Measurements from ENCODE around the gene MAD1L1.

MAD1L1 gene

DNA sequence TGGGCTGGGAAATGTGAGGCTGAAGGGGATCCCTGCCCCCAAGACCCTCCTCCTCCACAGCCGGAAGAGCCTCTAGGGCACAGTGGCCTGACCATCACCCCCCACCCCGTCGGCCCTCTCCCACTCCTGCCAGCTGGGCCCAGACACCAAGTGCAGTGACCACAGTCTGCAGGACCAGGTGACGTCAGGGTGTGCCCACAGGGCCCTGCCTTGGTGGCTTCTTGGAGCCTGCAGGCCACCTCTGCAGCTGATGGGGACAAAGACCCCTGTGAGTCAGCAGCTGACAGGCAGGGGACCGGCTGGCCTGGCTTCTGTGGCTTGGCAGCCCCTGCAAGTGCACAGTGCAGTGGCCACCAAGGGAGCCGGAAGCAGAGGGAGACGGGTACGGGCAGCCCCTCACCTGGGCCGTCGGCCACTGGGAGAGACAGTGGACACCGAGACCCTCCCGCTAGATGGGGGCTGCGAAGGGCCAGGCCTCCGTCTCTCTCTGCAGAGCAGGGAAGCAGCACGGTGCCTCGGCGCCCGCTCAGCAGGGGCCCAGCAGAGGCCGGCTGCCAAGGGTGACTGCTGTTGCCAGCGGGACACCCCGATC is 288.0 kb downstream of the MAD1L1 start:
- DNase-seq (ENCODE audit: low read depth in 2 of 2), result no peak

DNA sequence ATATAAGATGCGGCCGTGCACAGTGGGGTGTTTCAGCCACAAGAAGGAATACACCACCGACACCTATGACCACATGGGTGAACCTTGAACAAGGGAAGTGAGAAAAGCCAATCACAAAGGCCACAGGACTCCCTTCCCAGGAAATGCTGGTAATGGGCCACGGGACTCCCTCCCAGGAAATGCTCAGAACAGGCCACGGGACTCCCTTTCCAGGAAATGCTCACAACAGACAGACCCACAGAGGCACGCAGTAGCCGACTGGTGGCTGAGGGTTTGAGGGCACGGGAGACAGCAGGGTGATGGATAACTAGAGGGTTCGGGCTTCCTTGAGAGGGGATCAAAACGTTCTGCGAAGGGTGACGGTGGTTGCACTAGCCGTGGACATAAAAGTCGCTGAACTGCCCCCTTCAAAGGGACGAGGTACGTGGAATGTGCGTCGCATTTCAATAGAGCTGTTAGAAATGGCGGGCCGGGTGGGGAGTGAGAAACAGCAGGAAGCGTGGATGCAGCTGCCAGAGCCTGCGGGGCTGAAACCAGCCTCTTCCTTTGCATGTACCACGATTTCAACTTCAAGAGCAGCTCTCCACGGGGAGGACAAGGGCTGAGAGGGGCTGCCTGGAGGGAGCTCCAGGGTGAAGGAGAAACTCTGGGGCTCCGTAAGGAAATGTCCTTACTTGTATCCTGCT is 288.7 kb downstream of the MAD1L1 start:
- no peak for DNase-seq (ENCODE audit: low read depth in 2 of 2)

DNA sequence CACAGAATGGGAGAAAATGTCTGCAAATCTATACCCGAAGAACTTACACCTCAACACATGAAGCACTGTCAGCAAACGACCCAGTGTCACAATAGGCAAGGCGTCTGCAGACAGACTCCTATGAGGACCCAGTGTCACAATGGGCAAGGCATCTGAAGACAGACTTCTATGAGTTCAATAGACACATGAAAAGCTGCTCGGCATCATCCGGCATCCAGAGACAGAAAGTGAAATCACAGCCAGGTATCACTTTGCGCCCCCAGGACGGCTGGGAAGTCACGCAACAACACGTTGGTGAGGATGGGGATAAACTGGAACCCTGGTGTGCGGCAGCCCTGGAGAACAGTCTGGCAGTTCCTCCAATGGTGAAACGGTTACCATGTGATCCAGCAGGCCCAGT is 289.4 kb downstream of the MAD1L1 start:
- DNase-seq (ENCODE audit: low read depth in 2 of 2), result no peak

DNA sequence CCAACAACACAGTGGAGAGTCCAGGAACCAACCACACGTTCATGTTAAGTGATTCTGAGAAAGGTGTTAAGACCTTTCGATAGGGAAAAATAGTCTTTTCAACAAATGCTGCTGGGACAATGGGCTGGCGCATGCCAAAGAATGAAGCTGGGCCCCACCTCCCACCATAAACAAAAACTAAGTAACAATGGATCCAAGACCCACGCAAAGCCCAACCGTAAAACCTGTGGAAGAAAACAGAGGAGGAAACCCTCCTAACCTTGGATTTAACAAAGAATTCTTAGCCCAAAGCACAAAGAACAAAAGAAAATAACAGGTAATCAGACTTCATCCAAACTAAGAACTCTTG is 289.8 kb downstream of the MAD1L1 start:
- no peak for DNase-seq (ENCODE audit: low read depth in 2 of 2)

DNA sequence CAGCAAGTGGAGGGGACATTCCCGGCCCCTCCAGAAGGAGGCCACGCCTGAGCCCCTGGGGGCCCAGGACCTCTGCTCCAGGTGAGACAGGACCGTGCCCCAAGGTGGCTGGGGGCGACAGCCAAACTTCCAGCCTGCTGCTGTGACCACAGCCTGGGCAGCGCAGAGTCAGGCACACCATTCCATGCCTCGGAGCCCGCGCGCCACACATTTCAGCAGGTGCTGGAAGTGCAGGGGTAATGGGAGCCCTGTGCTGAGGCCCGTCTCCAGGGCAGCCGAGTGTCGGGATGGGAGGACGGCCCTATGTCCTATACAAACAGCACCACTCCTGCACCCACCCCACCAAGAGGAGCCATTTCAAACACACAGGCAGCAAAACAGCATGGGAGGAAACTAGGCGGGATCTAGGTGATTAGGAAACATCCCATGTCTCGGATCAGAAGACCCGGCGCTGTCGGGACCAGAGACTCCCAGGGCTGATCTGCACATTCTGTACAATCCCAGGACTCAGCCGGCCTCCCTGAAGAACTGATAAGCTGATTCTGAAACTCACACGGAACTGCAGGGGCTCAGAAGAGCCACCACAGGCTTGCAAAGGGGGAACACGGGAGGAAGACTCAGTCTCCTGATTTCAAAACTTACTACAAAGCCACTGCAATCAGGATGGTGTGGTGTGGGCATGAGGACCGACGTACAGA is 290.4 kb downstream of the MAD1L1 start:
- DNase-seq (ENCODE audit: low read depth in 2 of 2), result no peak

DNA sequence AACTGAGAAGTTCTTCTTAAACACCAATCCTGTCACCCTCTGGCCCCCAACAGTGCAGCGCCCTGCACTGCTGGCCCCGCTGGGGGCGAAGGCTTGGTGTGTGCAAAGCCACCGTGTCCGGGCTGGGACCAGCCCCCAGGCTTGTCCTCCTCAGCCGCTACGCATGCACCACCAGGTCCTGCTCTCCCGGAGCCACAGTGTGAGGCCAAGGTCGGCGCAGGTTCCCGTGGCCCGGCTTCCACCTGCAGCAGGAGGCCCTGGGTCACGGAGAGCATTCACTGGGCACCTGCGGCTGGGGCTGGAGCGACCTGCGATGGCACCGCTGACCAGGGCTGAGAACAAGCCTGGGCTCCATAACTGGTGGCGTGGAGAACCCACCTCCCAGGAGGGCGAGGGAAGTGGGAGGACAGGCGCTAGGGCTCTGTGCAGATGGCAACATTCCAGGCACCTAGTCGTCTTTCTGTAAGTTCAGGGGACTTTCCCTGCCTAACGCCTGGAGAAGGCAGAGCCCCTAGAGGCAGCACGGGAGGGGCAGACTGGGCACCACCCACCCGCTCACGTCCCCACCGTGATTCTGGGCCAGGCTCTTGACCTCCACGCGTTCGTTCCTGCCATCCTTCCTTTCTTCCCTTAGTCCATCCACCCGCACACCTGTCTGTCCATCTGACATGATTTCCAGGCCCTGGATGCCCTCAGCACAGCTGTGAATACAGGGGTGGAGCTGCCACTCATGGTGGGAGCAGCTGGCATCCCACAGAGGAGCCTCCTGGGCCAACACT is 291.1 kb downstream of the MAD1L1 start:
- DNase-seq (ENCODE audit: low read depth in 2 of 2), result no peak

DNA sequence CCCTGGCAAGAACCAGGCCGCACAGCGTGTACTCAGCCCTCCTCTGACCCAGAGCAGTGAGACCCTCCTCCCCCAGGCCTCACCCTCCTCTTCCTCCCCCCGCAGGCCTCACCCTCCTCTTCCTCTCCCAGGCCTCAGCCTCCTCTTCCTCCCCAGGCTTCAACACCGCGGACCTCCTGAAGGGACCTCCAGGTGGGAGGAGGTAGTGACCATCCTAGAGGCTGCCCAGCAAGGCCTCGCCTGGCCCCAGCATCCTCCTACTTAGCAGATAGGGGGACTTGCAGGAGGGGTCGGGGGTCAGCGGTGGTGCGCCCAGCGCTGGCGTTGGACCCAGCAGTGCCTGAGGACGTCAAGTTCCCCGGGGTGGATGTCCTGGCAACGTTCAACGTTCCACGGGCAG is 291.9 kb downstream of the MAD1L1 start:
- DNase-seq (ENCODE audit: low read depth in 2 of 2), result no peak

DNA sequence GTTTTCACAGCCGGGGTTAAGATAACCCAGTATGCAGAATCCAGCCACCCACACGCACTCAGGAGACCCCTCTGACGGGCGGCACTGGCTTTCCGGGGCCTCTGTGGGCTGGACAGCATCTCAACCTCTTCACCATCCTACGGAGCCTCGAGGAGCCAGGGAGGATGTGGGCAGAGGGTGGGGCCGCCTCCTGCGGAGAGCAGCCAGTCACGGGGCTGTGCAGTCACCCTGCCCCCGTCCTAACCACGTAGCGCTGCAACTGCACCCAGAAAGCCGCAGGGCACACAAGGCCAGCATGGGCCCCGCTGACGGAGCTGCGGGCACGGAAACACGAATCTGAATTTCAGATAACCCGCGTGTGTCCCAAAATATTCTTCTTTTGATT is 292.4 kb downstream of the MAD1L1 start:
- DNase-seq (ENCODE audit: low read depth in 2 of 2), result peak; percentile 89

DNA sequence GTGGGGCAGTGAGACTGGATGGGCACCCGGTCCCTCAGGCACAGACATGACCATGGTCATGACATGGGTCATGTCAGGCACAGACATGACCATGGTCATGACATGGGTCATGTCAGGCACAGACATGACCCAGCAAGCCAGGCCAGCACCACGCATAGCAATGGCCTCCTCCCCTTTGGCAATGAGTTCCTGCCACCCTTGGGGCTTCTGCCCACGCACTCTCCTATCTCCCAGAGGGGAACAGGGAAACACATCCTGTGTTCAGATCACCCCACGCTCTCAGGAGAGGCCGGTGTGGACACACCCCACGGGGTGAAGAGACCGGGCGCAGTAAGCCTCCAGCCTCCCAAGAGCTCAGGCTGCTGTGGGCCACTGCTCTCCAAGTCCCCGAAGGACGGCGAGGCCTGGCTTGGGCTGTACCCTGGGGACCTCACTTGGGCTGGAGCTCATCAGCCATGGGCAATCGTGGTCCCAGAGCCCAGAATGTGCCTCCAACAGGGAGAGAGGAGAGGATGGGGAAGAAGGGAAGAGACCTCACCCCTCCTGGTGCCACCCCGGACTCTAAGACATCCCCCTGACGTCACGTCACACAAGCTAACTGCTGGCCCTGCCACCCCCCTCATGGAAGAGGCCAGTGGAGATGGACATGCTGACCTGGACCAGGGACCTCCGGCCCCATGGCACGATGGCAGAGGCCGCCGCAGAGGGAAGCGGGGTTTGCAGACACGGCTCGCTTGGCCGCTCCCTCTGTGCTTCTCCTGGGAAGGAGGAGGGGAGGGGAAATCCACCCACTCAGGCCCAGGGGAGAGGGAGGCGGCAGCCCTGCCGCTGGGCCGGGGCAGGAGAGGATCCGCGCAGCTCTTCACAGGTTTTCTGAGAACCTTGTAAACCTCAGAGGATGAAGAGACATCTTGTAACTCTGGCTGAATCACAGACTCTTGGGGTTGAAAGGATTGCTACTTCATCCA is 293.0 kb downstream of the MAD1L1 start:
- no peak for DNase-seq (ENCODE audit: low read depth in 2 of 2)

DNA sequence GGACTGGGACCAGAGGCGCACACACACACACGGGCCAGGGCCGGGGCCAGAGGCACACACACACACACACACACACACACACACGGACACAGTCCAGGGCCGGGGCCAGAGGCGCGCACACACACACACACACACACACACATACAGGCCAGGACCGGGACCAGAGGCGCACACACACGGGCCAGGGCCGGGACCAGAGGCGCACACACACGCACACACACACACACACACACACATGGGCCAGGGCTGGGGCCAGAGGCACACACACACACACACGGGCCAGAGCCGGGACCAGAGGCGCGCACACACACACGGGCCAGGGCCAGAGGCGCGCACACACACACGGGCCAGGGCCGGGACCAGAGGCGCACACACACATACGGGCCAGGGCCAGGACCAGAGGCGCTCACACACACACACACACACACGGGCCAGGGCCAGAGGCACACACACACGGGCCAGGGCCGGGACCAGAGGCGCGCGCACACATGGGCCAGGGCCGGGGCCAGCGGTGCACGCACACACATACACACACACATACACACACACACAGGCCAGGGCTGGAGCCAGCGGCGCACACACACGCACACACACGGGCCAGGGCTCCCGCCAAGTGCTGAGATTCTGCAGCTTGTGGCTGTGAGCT is 293.8 kb downstream of the MAD1L1 start:
- DNase-seq (ENCODE audit: low read depth in 2 of 2), result no peak

DNA sequence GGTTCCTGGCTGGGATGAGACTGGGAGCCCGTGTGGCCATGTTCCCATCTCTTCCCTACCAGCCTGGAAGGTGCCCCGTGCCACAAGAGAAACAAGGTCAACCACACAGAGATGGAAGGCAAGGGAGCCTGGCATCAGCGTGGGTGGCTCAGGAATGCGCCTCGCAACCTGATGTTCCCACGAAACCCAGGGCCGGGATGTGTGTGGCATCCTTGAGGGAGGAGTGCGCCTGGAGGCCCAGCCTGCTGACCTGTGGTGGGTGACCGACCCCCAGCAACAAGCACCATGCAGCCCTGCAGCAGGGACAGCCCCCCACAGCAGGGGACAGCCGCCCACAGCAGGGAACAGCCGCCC is 295.5 kb downstream of the MAD1L1 start:
- DNase-seq (ENCODE audit: low read depth in 2 of 2), result no peak

DNA sequence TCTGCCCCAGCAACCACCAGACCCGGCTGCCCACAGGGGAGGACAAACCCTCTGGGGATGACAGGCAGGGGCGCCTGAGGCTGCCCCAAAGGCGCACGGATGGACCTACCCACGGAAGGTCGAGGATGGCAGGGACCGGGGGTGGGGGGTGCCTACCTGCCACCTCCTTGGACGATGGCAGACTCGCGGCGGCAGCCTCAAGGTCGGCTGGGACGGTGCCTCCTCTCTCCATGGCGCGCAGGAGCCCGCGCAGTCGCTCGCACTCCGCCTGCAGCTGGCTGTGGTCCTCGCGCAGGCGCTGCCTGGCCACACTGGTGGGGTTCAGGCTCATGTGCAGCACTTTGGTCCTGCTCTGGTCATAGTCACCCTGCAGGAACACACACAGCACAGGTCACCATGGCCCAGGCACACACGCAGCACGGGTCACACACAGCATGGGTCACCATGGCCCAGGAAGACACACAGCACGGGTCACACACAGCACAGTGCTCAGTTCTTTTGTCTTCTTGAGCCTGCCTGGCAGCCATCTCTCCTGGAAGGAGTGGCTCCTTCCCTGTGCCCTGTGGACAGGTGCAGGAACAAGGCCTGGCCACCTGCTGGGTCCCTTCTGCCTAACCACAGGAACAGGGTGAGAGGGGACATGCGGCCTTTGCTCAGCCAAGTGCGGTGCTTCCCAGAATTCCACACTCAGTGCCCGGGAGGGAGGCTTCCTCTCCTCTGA is 296.1 kb downstream of the MAD1L1 start:
- DNase-seq (ENCODE audit: low read depth in 2 of 2), result no peak

DNA sequence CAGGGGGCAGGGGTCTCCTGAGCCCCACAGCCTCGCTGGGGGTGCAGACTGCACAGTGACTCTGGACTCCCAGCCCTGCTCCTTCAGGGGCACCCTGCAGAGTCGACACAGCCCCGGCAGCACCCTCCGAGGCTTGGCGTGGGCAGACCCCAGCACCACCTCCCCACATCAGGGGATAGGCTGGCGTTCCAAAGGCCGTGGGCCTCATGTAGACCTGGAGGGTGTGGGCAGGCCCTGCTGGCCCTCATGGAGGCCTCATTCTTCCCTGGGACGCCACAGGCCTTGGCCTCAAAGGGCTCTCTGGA is 296.8 kb downstream of the MAD1L1 start:
- no peak for DNase-seq (ENCODE audit: low read depth in 2 of 2)

DNA sequence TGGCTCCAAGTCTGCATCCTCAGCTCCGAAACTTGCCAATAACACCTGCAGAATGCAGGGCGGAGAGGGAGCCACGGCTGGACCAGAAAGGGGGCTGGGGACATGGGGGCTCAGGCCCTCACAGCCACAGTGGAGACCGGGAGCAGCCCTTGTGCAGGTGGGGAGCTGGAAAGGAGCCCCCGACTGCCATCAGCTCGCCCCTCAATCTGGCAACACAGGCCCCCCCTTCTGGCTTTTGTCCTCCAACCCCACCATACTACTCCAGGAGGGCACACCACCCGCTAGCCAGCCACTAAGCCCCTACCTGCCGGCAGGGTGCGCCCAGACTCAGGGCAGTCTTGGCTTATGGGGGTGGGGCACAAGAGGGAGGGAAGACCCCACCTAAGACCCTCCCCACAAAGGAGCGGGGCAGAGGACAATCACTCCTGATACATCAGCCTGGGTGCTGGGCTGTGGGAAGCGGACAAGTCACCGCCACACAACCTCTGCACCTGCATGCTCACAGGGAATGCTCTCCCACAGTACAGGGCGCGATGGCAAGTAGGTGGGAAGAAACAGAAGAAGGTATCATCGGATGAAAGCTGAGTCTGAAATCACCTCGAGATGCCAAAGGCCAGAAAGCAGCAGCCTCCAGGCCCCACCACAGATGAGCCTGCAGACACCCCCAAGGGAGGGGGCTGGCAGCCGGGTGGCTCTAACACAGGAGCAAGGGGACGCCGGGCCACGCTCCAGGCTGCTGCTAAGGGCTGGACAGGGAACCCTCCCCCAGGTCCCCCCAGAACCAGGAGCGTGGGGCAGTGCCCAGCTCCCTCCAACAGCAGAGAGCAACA is 297.4 kb downstream of the MAD1L1 start:
- no peak for DNase-seq (ENCODE audit: low read depth in 2 of 2)

DNA sequence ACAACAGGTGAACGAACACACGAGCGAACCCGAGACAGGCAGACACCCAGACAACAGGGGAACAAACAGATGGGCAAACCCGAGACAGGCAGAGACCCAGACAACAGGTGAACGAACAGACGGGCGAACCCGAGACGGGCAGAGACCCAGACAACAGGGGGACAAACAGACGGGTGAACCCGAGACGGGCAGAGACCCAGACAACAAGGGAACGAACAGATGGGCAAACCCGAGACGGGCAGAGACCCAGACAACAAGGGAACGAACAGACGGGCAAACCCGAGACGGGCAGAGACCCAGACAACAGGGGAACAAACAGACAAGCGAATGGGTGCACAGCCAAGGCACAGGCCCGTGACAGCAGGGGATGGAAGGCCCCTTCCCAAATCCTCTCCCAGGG is 298.0 kb downstream of the MAD1L1 start:
- DNase-seq (ENCODE audit: low read depth in 2 of 2), result no peak

DNA sequence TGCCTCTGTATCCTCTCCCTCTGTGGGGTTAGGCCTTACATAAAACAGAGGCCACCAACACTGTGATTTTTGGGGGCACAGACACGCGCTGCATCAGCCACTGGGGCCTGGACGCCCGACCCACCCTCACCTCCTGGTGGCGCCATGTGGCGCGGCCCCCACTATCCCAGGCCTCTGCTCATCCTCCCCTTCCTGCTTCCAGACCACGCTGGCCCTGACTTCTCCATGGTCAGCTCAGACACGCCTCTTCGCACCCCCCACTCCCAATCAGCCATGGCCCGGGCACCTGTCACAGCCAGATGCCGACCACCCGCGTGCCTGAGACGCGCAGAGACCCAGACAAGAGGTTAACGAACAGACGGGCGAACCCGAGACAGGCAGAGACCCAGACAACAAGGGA is 298.7 kb downstream of the MAD1L1 start:
- DNase-seq (ENCODE audit: low read depth in 2 of 2), result no peak

DNA sequence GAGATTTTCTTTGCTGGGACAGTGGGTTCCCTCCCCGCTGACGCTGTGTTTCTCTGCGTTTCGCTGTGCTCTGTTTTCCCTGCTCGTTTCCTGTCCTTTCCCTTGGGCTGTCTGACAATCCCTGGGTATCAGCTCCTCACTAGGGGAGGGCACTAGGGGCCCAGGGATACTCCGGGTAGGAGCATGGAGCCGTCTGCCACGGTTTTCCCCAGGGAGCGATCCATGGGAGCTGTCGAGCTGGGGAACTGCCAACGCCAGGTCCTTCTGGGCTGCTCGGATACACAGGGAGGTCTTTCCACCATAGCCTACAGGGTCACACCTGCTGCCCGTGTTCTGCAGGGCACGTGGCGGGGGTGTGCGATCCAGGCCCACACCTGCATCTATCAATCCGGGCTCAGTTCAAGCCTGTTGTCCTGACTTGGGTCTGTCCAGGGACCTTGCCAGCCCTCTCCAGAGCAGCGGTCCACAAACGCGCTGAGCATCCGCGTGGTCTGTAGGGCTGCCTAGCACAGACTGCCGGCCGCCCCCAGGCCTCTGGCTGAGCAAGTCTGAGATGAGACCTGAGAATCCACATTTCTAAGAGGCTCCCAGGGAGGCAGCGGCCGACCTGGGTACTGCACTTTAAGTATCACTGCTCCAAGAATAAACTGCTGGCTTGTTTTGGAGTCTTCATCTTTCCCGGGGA is 299.5 kb downstream of the MAD1L1 start:
- DNase-seq (ENCODE audit: low read depth in 2 of 2), result no peak

DNA sequence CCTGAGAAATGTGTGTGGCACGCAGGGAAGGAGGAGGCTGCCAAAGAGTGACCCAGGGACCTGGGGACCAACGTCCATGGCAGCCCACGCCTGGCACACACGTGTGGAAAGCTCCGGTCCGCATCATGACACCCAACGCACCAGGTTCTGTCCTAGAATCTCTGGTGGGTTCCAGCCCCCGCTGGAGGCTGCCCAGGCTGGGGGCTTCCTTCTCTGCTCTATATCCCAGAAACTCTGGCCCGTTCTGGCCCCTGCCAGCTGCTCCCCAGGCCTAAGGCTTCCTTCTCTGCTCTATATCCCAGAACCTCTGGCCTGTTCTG is 300.8 kb downstream of the MAD1L1 start:
- DNase-seq (ENCODE audit: low read depth in 2 of 2), result no peak

DNA sequence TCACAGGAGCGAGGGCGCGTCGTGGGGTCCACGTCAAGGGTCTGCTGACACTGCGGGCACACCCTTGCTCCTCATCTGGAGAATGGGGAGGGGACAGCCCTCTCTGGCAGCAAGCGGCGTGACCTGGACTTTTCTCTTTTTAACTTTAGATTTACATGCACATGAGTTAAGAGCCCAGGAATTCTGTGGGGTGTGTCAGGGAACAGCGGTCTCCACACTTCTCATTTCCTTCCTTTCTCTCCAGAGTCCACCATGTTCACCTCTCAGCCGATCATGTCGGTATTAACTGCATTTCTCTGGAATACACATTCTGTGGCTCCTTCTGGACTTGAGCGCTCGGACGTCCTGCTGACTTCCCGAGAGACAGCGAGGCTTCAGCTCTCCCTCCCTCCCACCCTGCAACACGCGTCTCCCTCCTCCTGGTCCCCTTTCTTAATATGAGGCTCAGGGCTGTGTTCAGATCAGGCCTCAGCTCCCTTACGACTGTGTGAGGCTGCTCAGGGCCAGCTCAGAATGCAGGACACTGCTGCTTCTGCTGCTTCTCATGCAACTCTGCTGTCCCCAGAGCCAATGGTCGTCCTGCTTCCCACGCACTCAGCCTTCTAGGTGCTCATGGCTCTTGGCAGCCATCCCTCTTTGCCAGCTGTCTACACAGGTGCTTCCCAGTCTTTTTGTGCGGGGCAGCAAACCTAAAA is 301.3 kb downstream of the MAD1L1 start:
- no peak for DNase-seq (ENCODE audit: low read depth in 2 of 2)

Data from stimulated activated CD8-positive, alpha-beta memory T cell treated with anti-CD3 and anti-CD28 coated beads, Interleukin-15, amount 100 ng/mL, for 48 hours (primary cell).